ENCODE data around the gene P2RX5.
A peak's percentile ranks its signal among the peaks of the same experiment; 100 is the strongest.
"Not testable (repeated sequence)": the region's sequence is repeated elsewhere in the genome, so short reads cannot be mapped to it uniquely, and the experiment has no call there.

The P2RX5 gene

DNA sequence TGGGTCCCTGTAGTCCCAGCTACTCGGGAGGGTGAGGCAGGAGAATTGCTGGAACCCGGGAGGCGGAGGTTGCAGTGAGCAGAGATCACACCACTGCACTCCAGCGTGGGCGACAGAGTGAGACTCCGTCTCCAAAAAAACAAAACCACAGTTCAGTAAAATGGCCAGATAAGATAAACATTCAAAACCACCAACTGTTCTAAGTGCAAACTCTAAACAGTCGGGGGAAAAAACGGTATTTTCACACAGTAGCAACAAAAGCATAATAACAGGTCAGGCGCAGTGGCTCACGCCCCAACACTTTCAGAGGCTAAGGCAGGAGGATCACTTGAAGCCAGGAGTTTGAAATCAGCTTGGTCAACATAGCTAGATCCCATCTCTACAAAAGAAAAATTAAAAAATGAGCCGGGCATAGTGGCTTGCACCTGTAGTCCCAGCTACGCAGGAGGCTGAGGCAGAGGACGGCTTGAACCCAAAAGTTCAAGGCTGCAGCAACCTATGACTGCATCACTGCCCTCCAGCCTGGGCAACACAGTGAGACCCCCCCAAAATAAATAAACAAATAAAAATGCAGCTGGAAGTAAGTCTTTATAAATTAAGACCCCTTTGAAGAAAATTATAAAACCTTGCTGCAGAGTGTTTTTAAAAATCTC is 17.0 kb upstream of the P2RX5 start:
- H3K27ac ChIP-seq (ENCODE audit: low read depth, low read length) = no peak overlapping the region
- H3K36me3 ChIP-seq (ENCODE audit: control insufficient read depth, insufficient read depth, low read length) = peaks cover 47% of the 10 kb centered on the region
- H3K4me1 ChIP-seq (ENCODE audit: control insufficient read depth, insufficient read depth, low read length) = 0 out of 2 replicates have a peak, but pooled peaks cover 4% of the 10 kb centered on the region
- H3K9me3 ChIP-seq (ENCODE audit: control insufficient read depth, insufficient read depth, low read length) = no peaks in the 10 kb centered on the region
- H3K9ac ChIP-seq (ENCODE audit: low read depth, low read length) = no peak overlapping the region
- no peaks in the 10 kb centered on the region for H3K27me3 ChIP-seq (ENCODE audit: control insufficient read depth, insufficient read depth, low read length)
- H3K4me3 ChIP-seq (ENCODE audit: low read depth, low read length) = no peak overlapping the region

DNA sequence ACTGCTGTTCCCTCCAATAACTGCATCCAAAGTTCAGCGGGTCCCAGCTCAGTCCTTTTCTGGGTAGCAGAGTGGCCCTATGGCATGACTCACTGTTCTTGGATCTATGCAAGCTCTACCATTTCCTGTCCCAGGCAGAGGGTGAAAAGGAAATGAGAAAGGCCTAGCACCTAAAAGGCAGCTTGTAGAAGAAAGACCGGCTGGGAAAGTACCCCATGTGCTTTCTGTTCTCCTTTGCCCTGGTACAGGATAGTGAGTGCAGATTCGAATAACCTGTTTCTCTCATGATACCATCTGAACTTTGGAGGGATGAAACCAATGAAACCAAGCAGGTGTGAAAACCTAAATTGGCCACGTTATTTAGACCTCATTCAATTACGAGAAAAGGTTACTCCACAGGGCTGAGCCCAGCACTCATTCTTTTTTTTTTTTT is 15.0 kb upstream of the P2RX5 start:
- Histone ChIP-seq H3K4me3 (ENCODE audit: low read depth, low read length) (no peak overlapping the region), H3K27me3 (ENCODE audit: control insufficient read depth, insufficient read depth, low read length) (no peaks in the 10 kb centered on the region), H3K9me3 (ENCODE audit: control insufficient read depth, insufficient read depth, low read length) (no peaks in the 10 kb centered on the region), H3K27ac (ENCODE audit: low read depth, low read length) (peak overlapping the region; percentile 39), H3K4me1 (ENCODE audit: control insufficient read depth, insufficient read depth, low read length) (0 out of 2 replicates have a peak, but pooled peaks cover 4% of the 10 kb centered on the region), H3K36me3 (ENCODE audit: control insufficient read depth, insufficient read depth, low read length) (peaks cover 28% of the 10 kb centered on the region), H3K9ac (ENCODE audit: low read depth, low read length) (no peak overlapping the region)

DNA sequence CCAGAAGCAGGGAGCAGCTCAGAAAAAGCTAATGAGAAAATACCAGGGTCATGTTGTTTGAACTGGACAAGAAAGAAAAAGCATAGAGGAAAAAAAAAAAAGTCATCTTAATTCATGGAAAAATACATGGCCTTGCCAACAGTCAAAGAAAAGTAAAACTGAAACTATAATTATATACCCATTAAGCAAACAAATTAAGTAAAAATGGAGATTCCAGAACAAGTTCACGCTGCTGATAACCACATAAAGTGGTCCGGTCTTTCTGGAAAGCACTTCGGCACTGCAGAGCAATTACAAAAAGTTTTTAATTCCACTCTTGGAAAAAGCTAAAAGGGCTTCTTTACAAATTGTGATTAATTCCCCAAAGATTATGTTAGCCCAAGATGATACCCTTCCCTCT is 12.4 kb upstream of the P2RX5 start:
- H3K9me3 ChIP-seq (ENCODE audit: control insufficient read depth, insufficient read depth, low read length) = no peaks in the 10 kb centered on the region
- H3K9ac ChIP-seq (ENCODE audit: low read depth, low read length) = no peak overlapping the region
- H3K36me3 ChIP-seq (ENCODE audit: control insufficient read depth, insufficient read depth, low read length) = peaks cover 13% of the 10 kb centered on the region
- no peaks in the 10 kb centered on the region for H3K27me3 ChIP-seq (ENCODE audit: control insufficient read depth, insufficient read depth, low read length)
- no peak overlapping the region for H3K27ac ChIP-seq (ENCODE audit: low read depth, low read length)
- H3K4me3 ChIP-seq (ENCODE audit: low read depth, low read length) = no peak overlapping the region
- H3K4me1 ChIP-seq (ENCODE audit: control insufficient read depth, insufficient read depth, low read length) = 0 out of 2 replicates have a peak, but pooled peaks cover 4% of the 10 kb centered on the region

DNA sequence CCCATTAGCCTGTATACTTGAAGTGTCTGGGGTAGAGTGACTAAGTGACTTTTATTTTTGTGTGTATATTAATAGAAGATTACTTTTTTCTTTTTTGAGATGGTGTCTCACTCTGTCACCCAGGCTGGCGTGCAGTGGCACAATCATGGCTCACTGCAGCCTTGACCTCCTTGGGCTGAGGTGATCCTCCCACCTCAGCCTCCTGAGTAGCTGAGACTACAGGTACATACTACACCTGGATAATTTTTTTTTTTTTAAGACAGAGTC is 9.7 kb upstream of the P2RX5 start:
- H3K4me3 ChIP-seq (ENCODE audit: low read depth, low read length); H3K9me3 ChIP-seq (ENCODE audit: control insufficient read depth, insufficient read depth, low read length); H3K36me3 ChIP-seq (ENCODE audit: control insufficient read depth, insufficient read depth, low read length): not testable (repeated sequence)

DNA sequence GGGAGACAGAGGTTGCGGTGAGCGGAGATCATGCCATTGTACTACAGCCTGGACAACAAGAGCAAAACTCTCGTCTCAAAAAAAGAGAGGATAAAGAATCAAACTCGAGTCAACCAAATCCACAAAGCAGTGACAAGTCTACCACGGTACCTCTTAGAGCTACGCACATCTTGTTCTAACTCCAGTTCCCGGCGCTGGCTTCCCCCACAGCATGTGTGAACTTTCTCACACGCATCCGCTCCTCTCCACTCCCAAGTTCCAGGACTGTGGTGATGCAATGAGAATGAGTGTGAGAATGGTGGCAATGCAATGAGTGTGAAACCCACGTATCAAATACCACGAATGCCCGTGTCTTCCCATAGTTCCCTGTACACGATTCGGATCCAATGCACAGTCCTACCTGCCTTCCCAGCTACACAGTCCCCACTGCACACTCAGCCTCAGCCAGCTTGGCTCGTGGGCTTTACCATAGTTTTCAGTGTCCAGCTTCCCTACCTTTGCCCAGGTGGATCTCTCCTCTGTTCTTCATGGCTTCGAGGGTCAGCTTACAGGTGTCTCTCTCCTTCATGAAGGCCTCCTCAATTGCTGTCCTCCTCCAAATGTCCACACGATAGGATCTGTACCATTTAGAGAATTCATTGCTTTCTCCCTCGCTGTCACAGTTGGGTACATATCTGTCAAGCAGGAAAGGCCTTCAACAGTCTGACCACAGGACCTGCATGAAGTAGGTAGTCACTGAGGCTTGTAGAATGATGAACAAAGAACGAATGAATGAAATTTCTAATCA is 9.2 kb upstream of the P2RX5 start:
- H3K9me3 ChIP-seq (ENCODE audit: control insufficient read depth, insufficient read depth, low read length) = no peaks in the 10 kb centered on the region
- no peak overlapping the region for H3K9ac ChIP-seq (ENCODE audit: low read depth, low read length)
- H3K4me3 ChIP-seq (ENCODE audit: low read depth, low read length) = no peak overlapping the region
- no peaks in the 10 kb centered on the region for H3K27me3 ChIP-seq (ENCODE audit: control insufficient read depth, insufficient read depth, low read length)
- H3K27ac ChIP-seq (ENCODE audit: low read depth, low read length) = no peak overlapping the region
- H3K36me3 ChIP-seq (ENCODE audit: control insufficient read depth, insufficient read depth, low read length) = no peaks in the 10 kb centered on the region
- H3K4me1 ChIP-seq (ENCODE audit: control insufficient read depth, insufficient read depth, low read length) = no peaks in the 10 kb centered on the region

More for the DNA sequence above, 9.7 kb upstream of the P2RX5 start:
- not testable (repeated sequence) for H3K9ac ChIP-seq (ENCODE audit: low read depth, low read length); H3K27ac ChIP-seq (ENCODE audit: low read depth, low read length); H3K27me3 ChIP-seq (ENCODE audit: control insufficient read depth, insufficient read depth, low read length); H3K4me1 ChIP-seq (ENCODE audit: control insufficient read depth, insufficient read depth, low read length)

DNA sequence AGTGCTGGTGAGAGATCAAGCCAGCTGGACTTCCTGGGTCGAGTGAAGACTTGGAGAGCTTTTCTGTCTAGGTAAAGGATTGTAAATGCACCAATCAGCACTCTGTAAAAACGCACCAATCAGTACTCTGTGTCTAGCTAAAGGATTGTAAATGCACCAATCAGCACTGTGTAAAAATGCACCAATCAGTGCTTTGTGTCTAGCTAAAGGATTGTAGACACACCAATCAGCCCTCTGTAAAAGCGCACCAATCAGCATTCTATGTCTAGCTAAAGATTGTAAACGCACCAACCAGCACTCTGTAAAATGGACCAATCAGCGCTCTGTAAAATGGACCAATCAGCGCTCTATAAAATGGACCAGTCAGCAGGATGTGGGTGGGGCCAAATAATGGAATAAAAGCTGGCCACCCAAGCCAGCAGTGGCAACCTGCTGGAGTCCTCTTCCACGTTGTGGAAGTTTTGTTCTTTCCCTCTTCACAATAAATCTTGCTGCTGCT is 6.1 kb upstream of the P2RX5 start:
- H3K9ac ChIP-seq (ENCODE audit: low read depth, low read length); H3K27me3 ChIP-seq (ENCODE audit: control insufficient read depth, insufficient read depth, low read length); H3K4me1 ChIP-seq (ENCODE audit: control insufficient read depth, insufficient read depth, low read length): not testable (repeated sequence)

DNA sequence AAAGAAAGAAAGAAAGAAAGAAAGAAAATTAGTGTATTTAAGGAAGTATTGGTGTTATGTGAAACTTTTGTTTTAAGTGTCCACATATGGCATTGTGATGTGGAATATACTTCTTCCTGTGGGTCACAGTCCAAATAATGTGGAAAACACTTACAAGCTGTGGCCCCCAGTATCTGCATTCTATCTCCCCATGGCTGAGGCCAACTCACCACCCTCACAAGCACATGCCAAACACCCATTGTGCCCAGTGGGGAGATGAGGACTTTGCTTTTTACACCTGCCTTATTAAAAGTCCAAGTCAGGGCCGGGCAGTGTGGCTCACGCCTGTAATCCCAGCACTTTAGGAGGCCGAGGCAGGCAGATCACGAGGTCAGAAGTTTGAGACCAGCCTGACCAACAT is 4.0 kb upstream of the P2RX5 start:
- H3K4me1 ChIP-seq (ENCODE audit: control insufficient read depth, insufficient read depth, low read length) = peaks cover 3% of the 10 kb centered on the region; the same call in 1 of the 2 replicates
- no peak overlapping the region for H3K4me3 ChIP-seq (ENCODE audit: low read depth, low read length)
- H3K9ac ChIP-seq (ENCODE audit: low read depth, low read length) = no peak overlapping the region
- H3K27ac ChIP-seq (ENCODE audit: low read depth, low read length) = no peak overlapping the region
- H3K27me3 ChIP-seq (ENCODE audit: control insufficient read depth, insufficient read depth, low read length) = peaks cover 24% of the 10 kb centered on the region
- no peaks in the 10 kb centered on the region for H3K9me3 ChIP-seq (ENCODE audit: control insufficient read depth, insufficient read depth, low read length)
- no peaks in the 10 kb centered on the region for H3K36me3 ChIP-seq (ENCODE audit: control insufficient read depth, insufficient read depth, low read length)

More for the DNA sequence above, 6.1 kb upstream of the P2RX5 start:
- not testable (repeated sequence) for H3K27ac ChIP-seq (ENCODE audit: low read depth, low read length); H3K4me3 ChIP-seq (ENCODE audit: low read depth, low read length); H3K36me3 ChIP-seq (ENCODE audit: control insufficient read depth, insufficient read depth, low read length); H3K9me3 ChIP-seq (ENCODE audit: control insufficient read depth, insufficient read depth, low read length)

DNA sequence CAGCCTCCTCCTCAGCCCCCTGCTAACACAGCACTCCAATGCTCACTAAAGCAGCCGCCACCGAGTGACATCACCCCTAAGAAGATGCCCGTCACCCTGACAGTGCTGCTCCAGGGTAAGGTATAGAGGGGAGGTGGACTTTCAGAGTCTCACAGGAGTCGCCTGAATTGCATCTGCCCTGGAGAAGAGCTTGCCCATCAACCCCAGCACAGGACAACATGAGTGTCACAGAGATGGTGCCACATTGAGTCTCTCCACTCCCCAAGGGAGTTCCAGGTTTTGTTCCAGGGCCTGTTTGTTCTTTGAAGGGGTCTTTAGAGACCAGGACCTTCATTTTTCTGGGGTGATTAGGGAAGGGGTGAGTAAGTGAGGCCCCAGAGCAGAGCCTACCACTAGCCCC is 2.2 kb upstream of the P2RX5 start:
- Histone ChIP-seq H3K9me3 (ENCODE audit: control insufficient read depth, insufficient read depth, low read length) (no peaks in the 10 kb centered on the region), H3K9ac (ENCODE audit: low read depth, low read length) (no peak overlapping the region), H3K36me3 (ENCODE audit: control insufficient read depth, insufficient read depth, low read length) (no peaks in the 10 kb centered on the region), H3K27ac (ENCODE audit: low read depth, low read length) (no peak overlapping the region), H3K27me3 (ENCODE audit: control insufficient read depth, insufficient read depth, low read length) (peaks cover 31% of the 10 kb centered on the region), H3K4me3 (ENCODE audit: low read depth, low read length) (no peak overlapping the region), H3K4me1 (ENCODE audit: control insufficient read depth, insufficient read depth, low read length) (peaks cover 3% of the 10 kb centered on the region; the same call in 1 of the 2 replicates)

DNA sequence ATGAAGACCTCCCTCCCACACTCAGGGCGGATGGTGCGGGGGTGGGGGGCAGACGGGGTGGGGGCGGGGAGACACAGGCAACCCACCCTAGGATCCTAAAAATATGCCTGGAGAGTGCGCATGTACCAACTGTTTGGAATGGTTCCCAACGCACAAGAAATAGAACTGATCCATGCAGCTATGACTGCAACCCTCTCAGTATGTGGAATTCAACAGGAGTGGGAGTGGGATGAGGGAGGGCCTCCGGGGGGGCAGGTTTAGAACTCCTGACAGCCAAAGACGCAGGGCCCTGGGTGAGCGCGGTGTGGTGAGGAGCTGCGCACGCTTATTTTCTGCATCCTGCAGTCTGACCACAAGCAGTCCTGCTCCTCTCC is 1.1 kb upstream of the P2RX5 start:
- peaks cover 31% of the 10 kb centered on the region for H3K27me3 ChIP-seq (ENCODE audit: control insufficient read depth, insufficient read depth, low read length)
- H3K4me3 ChIP-seq (ENCODE audit: low read depth, low read length) = no peak overlapping the region
- no peaks in the 10 kb centered on the region for H3K9me3 ChIP-seq (ENCODE audit: control insufficient read depth, insufficient read depth, low read length)
- H3K4me1 ChIP-seq (ENCODE audit: control insufficient read depth, insufficient read depth, low read length) = peaks cover 3% of the 10 kb centered on the region; the same call in 1 of the 2 replicates
- H3K27ac ChIP-seq (ENCODE audit: low read depth, low read length) = no peak overlapping the region
- H3K36me3 ChIP-seq (ENCODE audit: control insufficient read depth, insufficient read depth, low read length) = no peaks in the 10 kb centered on the region
- no peak overlapping the region for H3K9ac ChIP-seq (ENCODE audit: low read depth, low read length)

DNA sequence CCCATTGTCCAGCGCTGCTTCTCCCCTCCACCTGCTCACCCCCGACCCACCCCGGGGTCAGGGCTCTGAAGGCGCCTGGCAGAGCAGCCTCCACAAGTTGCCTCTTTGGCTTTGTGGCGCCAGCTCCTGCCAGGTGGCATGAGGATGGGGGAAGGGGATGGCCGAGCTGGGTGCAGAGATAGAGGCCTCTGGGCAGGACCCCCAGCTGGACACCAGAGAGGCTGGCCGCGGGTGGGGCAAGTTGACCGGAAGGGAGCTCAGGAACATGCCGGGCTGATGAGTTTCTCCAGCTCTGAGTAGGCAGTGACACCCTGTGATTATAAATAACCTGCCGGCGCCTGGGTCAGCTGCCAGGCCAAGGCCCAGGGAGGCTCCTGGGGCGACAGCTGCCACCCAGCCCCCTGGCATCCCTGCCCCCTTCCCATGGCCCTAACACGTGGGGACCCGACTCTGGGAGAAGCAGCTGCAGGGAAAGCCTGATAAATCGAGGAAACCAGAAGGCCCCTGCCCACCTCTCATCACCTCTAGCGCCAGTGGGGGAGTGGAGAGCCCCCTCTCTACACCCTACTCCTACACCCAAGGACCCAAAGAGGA is 729 bp downstream of the P2RX5 start:
- no peak overlapping the region for H3K9ac ChIP-seq (ENCODE audit: low read depth, low read length)
- peaks cover 31% of the 10 kb centered on the region for H3K27me3 ChIP-seq (ENCODE audit: control insufficient read depth, insufficient read depth, low read length)
- no peaks in the 10 kb centered on the region for H3K36me3 ChIP-seq (ENCODE audit: control insufficient read depth, insufficient read depth, low read length)
- peak overlapping the region; percentile 75 for H3K4me3 ChIP-seq (ENCODE audit: low read depth, low read length)
- no peak overlapping the region for H3K27ac ChIP-seq (ENCODE audit: low read depth, low read length)
- H3K9me3 ChIP-seq (ENCODE audit: control insufficient read depth, insufficient read depth, low read length) = no peaks in the 10 kb centered on the region
- H3K4me1 ChIP-seq (ENCODE audit: control insufficient read depth, insufficient read depth, low read length) = peaks cover 3% of the 10 kb centered on the region; the same call in 1 of the 2 replicates

DNA sequence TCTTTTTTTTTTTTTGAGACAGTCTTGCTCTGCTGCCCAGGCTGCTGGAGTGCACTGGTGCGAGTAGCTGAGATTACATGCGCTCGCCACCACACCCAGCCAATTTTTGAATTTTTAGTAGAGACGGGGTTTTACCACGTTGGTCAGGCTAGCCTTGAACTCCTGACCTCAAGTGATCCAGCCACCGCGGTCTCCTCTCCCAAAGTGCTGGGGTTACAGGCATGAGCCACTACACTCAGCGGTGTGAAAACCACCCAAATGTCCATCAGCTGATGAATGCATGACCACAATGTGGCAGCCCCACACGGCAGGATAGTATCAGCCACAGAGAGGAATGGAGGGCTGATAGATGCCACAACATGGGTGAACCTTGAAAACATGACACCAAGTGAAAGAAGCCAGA is 2.1 kb downstream of the P2RX5 start:
- Histone ChIP-seq H3K36me3 (ENCODE audit: control insufficient read depth, insufficient read depth, low read length) (no peaks in the 10 kb centered on the region), H3K27me3 (ENCODE audit: control insufficient read depth, insufficient read depth, low read length) (peaks cover 31% of the 10 kb centered on the region), H3K4me1 (ENCODE audit: control insufficient read depth, insufficient read depth, low read length) (peaks cover 3% of the 10 kb centered on the region; the same call in 1 of the 2 replicates), H3K27ac (ENCODE audit: low read depth, low read length) (no peak overlapping the region), H3K9me3 (ENCODE audit: control insufficient read depth, insufficient read depth, low read length) (no peaks in the 10 kb centered on the region), H3K9ac (ENCODE audit: low read depth, low read length) (no peak overlapping the region), H3K4me3 (ENCODE audit: low read depth, low read length) (no peak overlapping the region)

Data from HUES48 (cell line).